ENCODE results near the gene UPP1.

GRCh38 chr7:48099781-48100180 lies 10.7 kb downstream of the UPP1 start:
- TF ChIP-seq, protein P1, sequence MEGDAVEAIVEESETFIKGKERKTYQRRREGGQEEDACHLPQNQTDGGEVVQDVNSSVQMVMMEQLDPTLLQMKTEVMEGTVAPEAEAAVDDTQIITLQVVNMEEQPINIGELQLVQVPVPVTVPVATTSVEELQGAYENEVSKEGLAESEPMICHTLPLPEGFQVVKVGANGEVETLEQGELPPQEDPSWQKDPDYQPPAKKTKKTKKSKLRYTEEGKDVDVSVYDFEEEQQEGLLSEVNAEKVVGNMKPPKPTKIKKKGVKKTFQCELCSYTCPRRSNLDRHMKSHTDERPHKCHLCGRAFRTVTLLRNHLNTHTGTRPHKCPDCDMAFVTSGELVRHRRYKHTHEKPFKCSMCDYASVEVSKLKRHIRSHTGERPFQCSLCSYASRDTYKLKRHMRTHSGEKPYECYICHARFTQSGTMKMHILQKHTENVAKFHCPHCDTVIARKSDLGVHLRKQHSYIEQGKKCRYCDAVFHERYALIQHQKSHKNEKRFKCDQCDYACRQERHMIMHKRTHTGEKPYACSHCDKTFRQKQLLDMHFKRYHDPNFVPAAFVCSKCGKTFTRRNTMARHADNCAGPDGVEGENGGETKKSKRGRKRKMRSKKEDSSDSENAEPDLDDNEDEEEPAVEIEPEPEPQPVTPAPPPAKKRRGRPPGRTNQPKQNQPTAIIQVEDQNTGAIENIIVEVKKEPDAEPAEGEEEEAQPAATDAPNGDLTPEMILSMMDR (IDR thresholded peaks at IDR 0.05) = no peak
- TF ChIP-seq POLR2A (IDR thresholded peaks at IDR 0.05) = no peak

Data from esophagus squamous epithelium (tissue), 4 donors.